Panc1 (cell line): ENCODE results near the gene RBM4. TPM values are rescaled to one million over a fixed set of nuclear protein-coding genes. Genes with fewer than 3 reads are reported as not detected.

Experiments
- ATAC-seq: fragments of 200-7000 bp; cut with Tn5 transposase; 2 replicates; pipeline ENCODE4 v1.9.1; 2020; ENCODE audit warnings: mild to moderate bottlenecking, moderate library complexity
- BruUV-seq: library from RNA; stranded (reverse); fragments of 400-500 nt; replicated peaks from 2 replicates; lab custom pipeline; 2021; lab: Mats Ljungman, UMichigan
- CTCF ChIA-PET: fragments of 300-600 bp; sonication (Branson Sonifier 250); formaldehyde crosslinking; loops from one replicate; lab custom pipeline; 2022; ENCODE audit warnings: antibody characterized with exemption; lab: Charles Lee
- POLR2A ChIA-PET: fragments of 300-600 bp; sonication (Branson Sonifier 250); formaldehyde crosslinking; loops from one replicate; lab custom pipeline; 2022; ENCODE audit warnings: antibody characterized with exemption; lab: Charles Lee
- DNase-seq: peaks from one replicate; pipeline ENCODE4 v3.0.0-alpha.2; 2010; ENCODE audit warnings: low read depth, low spot score
- H3K27ac ChIP-seq: 2 replicates; pipeline ENCODE4 v1.5.1; 2011; ENCODE audit warnings: mild to moderate bottlenecking, low read length, inconsistent platforms
- H3K27me3 ChIP-seq: fragments of 200-500 bp; sonication (Bioruptor generic); 2 replicates; pipeline ENCODE4 v1.6.0; 2014; ENCODE audit warnings: low read length, inconsistent platforms; ENCODE audit not compliant: control insufficient read depth, insufficient read depth
- H3K36me3 ChIP-seq: fragments of 200-500 bp; sonication (Bioruptor generic); 2 replicates; pipeline ENCODE4 v1.5.1; 2014; ENCODE audit warnings: inconsistent platforms, mild to moderate bottlenecking, low read length, moderate library complexity; ENCODE audit not compliant: control insufficient read depth, insufficient read depth
- H3K4me1 ChIP-seq: 2 replicates; pipeline ENCODE4 v1.5.1; 2011; ENCODE audit warnings: inconsistent platforms, mild to moderate bottlenecking, low read length, moderate library complexity; ENCODE audit not compliant: control insufficient read depth, insufficient read depth
- H3K4me3 ChIP-seq, 2 experiments: 2 replicates each; pipeline ENCODE4 v1.5.1; 2011 to 2012; ENCODE audit warnings: low read depth in 2 of 2, low read length in 2 of 2, mild to moderate bottlenecking in 2 of 2, inconsistent platforms in 1 of 2, moderate library complexity in 1 of 2
- H3K9me3 ChIP-seq: fragments of 200-500 bp; sonication (Bioruptor generic); 2 replicates; pipeline ENCODE4 v1.5.1; 2014; ENCODE audit warnings: low read depth, mild to moderate bottlenecking, inconsistent platforms, low read length, moderate library complexity; ENCODE audit not compliant: control insufficient read depth, insufficient read depth
- CTCF ChIP-seq: fragments of 450-650 bp; IDR thresholded peaks from 2 replicates; pipeline ENCODE4 v1.5.1; 2017; ENCODE audit warnings: mild to moderate bottlenecking
- POLR2AphosphoS5 ChIP-seq: IDR thresholded peaks from 2 replicates; pipeline ENCODE4 v1.6.1; 2012; ENCODE audit warnings: mild to moderate bottlenecking, low read depth, low read length, moderate library complexity
- REST ChIP-seq, 2 experiments: IDR thresholded peaks; 2 replicates each; pipeline ENCODE4 v1.6.1; 2011 to 2012; ENCODE audit warnings: low read depth in 2 of 2, control low read depth in 1 of 2, low read length in 1 of 2, mild to moderate bottlenecking in 1 of 2, moderate library complexity in 1 of 2; ENCODE audit not compliant: insufficient read depth in 1 of 2
- SIN3A ChIP-seq: IDR thresholded peaks from 2 replicates; pipeline ENCODE4 v1.6.1; 2012; ENCODE audit warnings: low read depth, mild to moderate bottlenecking, low read length, moderate library complexity, borderline replicate concordance; ENCODE audit not compliant: insufficient read depth
- TCF7L2 ChIP-seq: IDR thresholded peaks from 2 replicates; pipeline ENCODE4 v1.6.1; 2011; ENCODE audit warnings: mild to moderate bottlenecking, low read depth, low read length, inconsistent platforms
- in situ Hi-C: cut with HindIII; loops from 2 replicates; pipeline ENCODE4 v1.10.0; 2016; ENCODE audit warnings: low sequenced_read_pairs, low pct_unique_long_range_greater_than_20kb
- intact Hi-C: fragments of 100-400 bp; cut with micrococcal nuclease; formaldehyde crosslinking; loops from one replicate; pipeline ENCODE4 v1.10.0; 2022; ENCODE audit not compliant: unreplicated experiment
- total RNA-seq: library from RNA; stranded (reverse); gene quantifications from one replicate; pipeline ENCODE4 v1.2.1, GENCODE V29; 2021; ENCODE audit not compliant: unreplicated experiment

Gene RBM4
- total RNA-seq, 1 experiment from 2014 or later, result 195 TPM

- POLR2A ChIA-PET, result no interaction called here
- Histone ChIP-seq H3K27ac (no peak overlapping the region), H3K4me1 (peaks cover 7% of the 10 kb centered on the region; the same call in 1 of the 2 replicates), H3K27me3 (no peaks in the 10 kb centered on the region), H3K9me3 (no peaks in the 10 kb centered on the region), H3K36me3 (peaks cover 46% of the 10 kb centered on the region), H3K4me3 (no peak overlapping the region)
- DNase-seq (no peak), ATAC-seq (no peak)
- CTCF ChIA-PET, result no interaction called here
- no TSS peak for BruUV-seq
- in situ Hi-C loops, result no loop called here
- TF ChIP-seq REST (IDR thresholded peaks at IDR 0.05; ENCODE audit: insufficient read depth in 1 of 2, low read depth in 2 of 2, low read length in 1 of 2), result no peak
- TF ChIP-seq TCF7L2, result no peak
- TF ChIP-seq CTCF, result no peak
- TF ChIP-seq POLR2AphosphoS5, result no peak
- TF ChIP-seq SIN3A, result no peak
- intact Hi-C loops, result no loop called here
These were observed 12.1 kb upstream of the RBM4 start for GRCh38 chr11:66626382-66626781.

GRCh38 chr11:66626926-66627325, 11.6 kb upstream of the RBM4 start:
- no TSS peak for BruUV-seq
- ChIA-PET CTCF (no interaction called here), POLR2A (no interaction called here)
- Histone ChIP-seq H3K27me3 (no peaks in the 10 kb centered on the region), H3K4me3 (no peak overlapping the region), H3K36me3 (peaks cover 46% of the 10 kb centered on the region), H3K27ac (no peak overlapping the region), H3K4me1 (peaks cover 7% of the 10 kb centered on the region; the same call in 1 of the 2 replicates), H3K9me3 (no peaks in the 10 kb centered on the region)
- intact Hi-C loops, result no loop called here
- ATAC-seq, result no peak
- DNase-seq, result no peak
- TF ChIP-seq CTCF (no peak), TCF7L2 (no peak), POLR2AphosphoS5 (no peak), SIN3A (no peak), REST (IDR thresholded peaks at IDR 0.05; ENCODE audit: insufficient read depth in 1 of 2, low read depth in 2 of 2, low read length in 1 of 2) (no peak)
- in situ Hi-C loops, result no loop called here
